HG02884 (cell line): Measurements from ENCODE around the gene MAP2K1.
"Not testable (repeated sequence)": the region's sequence is repeated elsewhere in the genome, so short reads cannot be mapped to it uniquely, and the experiment has no call there.

Experiments
- ATAC-seq: cut with Tn5 transposase; IDR thresholded peaks from one replicate; pipeline ENCODE4 v1.9.1; 2021; ENCODE audit warnings: mild to moderate bottlenecking, moderate library complexity; ENCODE audit not compliant: unreplicated experiment

MAP2K1 gene

DNA sequence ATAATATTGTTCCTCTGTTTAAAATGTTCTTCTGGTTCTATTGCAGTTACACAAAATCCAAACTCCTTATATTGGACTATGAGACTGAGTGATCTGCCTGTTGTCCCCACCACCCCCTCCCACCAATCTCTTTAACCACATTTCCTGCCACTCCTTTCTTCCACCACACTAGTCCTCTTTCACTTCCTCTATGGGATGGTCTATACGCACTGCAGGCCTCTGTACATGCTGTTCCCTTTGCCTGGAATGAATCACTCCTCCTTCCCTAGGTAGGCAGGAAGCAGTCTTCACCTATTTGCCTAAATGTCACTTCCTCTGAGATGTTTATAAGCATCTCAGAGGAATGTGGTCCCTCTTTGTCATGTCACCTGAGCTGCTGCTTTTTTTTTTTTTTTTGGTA is 4.0 kb downstream of the MAP2K1 start:
- no peak for ATAC-seq

- not testable (repeated sequence) for ATAC-seq
Observed at GRCh38 chr15:66393037-66393436, 6.3 kb downstream of the MAP2K1 start.

DNA sequence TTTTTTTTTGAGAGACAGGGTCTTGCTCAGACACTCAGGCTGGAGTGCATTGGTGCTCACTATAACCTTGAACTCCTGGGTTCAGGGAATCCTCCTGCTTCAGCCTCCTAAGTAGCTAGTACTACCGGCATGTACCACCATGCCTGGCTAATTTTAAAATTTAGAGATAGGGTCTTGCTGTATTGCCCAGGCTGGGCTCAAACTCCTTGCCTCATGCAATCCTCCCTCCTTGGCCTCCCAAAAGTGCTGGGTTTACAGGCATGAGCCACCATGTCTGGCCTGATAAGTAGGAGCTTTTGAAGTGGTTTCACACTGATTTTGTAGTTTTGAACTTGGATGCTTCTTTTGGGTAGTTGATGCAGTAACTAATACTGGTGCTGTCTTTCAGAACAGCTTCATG is 7.8 kb downstream of the MAP2K1 start:
- ATAC-seq = no peak

DNA sequence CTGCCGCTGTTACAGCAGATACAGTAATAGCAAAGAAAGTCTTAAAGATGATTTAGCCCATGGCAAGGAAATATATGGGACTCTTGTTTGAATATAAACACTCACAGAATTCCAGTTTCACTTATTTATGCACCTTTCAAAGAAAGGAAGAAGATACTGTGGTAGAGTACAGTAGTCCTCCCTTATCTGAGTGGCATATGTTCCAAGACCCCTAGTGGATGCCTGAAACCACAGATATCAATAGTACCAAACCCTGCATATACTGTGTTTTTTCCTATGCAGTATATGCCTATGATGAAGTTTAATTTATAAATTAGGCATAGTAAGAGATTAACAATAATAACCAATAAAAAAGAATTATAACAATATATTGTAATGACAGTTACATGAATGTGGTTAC is 8.2 kb downstream of the MAP2K1 start:
- no peak for ATAC-seq

DNA sequence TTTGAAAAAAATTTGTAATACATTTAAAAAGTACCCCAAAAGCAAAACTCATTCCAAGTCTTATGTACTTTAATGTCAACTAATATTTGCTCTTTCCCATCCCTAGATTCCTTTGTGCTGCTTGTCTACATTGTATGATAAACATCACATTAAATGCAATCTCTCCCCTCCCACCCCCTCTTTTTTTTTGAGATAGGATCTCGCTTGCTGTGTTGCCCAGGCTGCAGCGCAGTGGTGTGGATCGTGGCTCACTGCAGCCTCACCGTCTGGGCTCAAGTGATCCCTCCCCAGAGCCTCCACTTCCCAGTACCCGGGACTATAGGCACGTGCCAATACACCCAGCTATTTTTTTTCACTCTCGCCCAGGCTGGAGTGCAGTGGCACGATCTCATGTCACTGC is 12.6 kb downstream of the MAP2K1 start:
- no peak for ATAC-seq

DNA sequence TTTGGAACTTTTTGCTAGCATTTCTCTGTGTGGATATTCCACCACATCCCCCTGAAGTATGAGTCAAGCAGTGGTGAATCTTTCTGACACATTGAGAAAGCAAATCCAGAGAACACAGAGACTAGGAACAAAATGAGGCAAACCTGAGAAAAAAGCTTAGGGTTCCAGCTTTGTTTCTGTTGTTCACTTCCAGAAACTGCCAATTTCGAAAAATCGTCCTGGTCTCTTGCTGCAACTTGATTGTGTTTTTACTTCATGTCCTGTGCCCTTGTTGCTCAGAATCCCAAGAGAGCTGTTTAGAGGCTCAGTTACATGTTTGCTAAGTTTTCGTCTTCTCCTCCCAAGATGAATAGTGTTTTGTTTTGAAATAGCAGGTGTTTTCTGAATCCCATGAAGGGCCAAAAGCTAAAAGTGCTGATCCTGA is 13.7 kb downstream of the MAP2K1 start:
- ATAC-seq = no peak

DNA sequence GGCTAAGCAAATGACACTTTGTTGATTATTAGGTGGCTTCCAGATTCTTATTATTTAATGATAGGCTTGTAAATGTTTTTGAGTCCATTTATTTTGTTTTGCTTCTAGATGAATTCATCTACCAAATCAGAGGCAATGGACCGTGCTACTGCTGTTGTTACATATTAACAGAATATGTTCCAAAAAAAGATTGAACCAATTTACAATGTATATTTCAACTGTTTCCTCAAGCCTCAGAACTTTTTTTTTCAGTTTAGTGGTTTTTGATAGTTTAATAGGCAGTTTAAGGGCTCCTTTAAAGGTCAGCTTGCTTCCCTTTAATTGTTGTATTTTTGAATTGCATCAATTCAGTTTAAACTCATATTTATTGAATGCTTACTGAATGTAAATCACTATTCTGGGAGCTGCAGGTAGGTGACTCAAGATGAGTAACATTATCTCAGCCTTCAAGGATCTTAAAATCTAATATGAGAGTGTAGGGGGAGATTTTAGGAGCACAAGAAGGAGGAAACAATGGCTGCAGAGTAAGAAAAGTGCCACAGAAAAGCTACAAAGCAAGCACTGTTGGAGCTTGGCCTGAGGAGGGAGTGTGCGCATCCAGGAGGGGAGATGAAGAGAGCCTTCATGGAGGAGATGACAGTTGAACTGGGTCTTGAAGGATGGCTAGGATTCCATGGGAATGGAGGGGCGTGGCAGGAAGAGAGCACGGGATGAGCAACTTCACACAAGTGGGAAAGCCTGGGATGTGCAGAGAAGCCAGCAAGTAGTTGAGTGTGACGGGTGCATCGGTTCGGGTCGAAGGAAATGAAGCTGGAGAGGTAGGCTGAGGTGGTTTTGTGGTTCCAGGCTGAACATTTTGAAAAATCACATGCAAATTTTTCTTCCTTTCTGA is 14.7 kb downstream of the MAP2K1 start:
- no peak for ATAC-seq

- no peak for ATAC-seq
Observed at GRCh38 chr15:66402761-66403284, 16.1 kb downstream of the MAP2K1 start.

DNA sequence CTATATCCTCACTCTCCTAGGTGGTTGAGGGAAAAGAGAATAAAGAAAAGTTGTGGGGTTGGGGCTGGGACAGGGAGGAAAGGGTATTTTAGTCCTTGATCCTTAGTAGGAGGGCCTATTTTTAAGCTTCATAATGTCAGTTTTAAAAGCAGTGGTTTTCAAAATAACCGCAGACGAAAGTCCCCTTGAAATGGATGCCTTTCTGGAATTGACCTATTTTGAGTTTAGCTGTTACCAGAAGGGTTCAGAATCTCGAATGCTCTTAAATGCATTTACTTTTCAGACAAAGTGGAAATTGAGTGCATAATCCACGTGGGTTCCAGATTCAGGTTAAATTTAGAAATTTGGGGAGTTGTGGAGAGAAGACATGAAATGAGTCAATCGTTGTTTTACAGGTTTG is 16.6 kb downstream of the MAP2K1 start:
- ATAC-seq = no peak

DNA sequence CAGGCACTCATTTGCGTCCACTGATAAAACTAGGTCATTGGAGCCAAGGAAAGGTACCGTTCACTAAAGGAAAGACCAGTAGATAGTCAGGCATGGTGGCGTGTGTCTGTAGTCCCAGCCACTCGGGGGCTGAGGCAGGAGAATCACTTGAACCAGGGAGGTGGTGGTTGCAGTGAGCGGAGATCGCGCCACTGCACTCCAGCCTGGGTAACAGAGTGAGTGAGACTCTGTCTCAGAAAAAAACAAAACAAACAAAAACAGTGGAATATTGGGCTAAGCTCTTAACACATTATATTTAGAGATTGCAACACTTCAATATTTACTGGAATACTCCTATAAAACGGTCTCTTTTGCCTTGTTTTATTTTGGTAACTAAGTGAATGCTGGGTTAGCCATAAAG is 17.4 kb downstream of the MAP2K1 start:
- no peak for ATAC-seq

- no peak for ATAC-seq
Observed at GRCh38 chr15:66404532-66404931, 17.8 kb downstream of the MAP2K1 start.

GRCh38 chr15:66405007-66405406 is 18.3 kb downstream of the MAP2K1 start:
- no peak for ATAC-seq

DNA sequence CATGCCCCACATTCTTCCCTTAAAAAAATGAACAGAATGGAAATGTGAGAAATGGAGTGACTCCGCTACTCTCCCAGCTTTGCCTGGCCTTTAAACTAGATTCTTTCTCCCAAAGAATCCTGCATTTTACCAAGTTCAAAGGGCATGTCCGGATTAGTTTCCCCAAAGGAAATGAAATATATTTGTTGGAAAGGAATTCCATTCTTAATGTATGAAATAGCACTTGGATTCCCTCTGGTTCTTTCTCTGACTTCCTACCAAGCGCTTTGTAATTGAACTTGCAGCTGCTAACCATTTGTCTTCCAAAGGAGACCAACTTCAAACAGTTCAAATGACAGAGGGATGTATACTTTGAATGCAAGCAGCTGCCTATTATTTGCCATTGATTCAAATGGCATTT is 18.9 kb downstream of the MAP2K1 start:
- no peak for ATAC-seq

DNA sequence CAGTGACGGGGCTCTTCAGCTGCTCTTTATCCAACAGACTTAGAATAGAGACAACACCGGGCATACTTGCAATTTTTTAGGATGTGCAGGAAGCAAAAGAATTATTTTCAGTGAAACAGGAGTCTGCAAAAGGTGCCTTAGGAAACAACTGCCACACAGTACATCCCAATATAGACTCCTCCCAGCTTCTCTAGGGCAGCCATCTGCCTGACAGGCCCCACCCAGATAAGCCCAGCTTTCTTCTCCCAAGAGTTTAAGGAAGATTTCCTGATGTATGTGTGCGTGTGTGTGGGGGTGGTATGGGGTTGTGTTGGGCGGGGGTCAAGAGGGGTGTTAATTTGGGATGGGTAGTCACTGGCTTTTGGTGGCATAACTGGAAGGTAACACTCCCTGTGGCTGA is 21.5 kb downstream of the MAP2K1 start:
- no peak for ATAC-seq

DNA sequence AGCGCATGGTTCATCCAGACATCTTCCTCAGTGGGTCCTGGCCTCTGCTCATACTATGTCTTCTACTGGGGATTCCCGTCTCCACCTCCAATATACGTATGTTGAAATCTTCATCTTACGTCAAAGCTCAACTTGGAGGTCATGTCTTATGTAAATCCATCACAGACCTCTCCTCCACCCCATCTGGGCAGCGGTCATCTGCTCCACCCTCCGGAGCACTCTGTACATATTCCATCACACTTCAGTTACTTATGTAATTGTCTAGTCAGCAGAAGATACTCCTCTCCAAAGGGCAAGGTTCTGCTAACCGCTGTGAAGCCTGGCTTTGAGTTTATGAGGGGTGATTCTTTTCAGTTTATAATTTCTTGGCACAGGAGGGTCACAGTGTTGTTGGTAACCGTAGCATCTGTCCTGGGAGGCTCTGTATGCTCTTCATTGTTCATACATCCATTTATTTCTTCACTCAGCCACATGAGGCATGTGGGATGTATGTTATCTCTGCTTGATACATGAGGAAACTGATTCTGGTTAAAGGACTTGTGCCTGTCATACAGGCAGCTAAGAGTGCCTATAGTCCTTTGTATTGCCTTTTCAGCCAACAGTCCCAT is 22.1 kb downstream of the MAP2K1 start:
- ATAC-seq = no peak

GRCh38 chr15:66409565-66410108 is 22.9 kb downstream of the MAP2K1 start:
- no peak for ATAC-seq

DNA sequence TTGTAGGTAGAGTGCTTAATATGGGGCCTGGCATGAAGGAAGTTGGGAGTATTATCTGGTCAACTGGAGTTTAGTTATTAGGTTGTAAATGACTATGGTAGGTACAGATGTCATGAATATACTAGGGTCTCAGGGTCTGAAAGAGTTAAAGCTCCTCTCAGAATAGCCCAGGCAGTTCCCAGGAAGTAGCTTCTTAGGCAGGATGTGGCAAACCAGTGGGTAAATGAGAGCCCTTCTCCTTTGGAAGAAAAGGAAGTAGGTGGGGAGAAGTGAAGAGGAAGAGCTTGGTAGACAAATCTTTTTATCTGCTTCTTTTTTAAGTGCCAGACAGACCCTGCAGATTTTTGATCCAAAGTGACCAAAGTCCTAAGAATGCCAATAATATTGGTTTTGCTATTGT is 24.5 kb downstream of the MAP2K1 start:
- no peak for ATAC-seq

DNA sequence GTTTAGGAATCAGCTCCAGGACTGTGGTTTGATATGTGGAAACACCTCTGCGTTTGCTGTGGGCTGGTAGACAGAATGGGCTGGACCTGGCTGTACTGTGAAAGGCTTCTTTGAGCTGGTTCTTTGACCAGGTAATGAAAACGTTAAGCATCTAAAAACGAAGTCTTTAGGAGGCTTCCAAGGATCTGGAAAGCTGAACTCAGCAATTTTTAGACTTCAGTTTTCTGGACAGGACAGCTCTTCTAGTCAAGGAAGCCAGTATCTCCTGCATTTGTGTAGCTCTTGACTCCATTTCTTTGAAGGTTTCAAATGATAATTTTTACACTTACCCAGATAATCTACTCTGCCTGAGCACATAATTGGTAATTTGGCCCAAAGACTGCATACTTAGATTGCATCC is 25.5 kb downstream of the MAP2K1 start:
- no peak for ATAC-seq

DNA sequence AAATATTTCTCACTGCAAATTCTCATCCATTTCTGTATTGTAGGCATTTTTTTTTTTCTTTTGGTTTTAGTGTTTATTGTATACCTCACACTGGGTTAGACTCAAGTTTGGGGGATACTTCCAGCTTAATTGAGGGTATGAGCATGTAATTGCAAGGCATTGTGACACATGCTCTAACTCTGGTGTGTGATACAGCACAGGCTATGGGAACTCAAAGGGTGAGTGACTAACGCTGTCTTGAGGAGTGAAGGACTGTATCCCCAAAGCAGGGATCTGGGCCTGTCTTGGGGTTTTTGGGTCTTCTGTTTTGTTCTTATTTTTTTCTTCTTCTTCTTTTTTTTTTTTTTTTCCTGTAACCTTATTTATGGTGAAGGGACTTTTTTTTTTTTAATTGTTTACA is 26.9 kb downstream of the MAP2K1 start:
- ATAC-seq = no peak

- ATAC-seq = no peak
Observed at GRCh38 chr15:66415360-66415759, 28.6 kb downstream of the MAP2K1 start.

DNA sequence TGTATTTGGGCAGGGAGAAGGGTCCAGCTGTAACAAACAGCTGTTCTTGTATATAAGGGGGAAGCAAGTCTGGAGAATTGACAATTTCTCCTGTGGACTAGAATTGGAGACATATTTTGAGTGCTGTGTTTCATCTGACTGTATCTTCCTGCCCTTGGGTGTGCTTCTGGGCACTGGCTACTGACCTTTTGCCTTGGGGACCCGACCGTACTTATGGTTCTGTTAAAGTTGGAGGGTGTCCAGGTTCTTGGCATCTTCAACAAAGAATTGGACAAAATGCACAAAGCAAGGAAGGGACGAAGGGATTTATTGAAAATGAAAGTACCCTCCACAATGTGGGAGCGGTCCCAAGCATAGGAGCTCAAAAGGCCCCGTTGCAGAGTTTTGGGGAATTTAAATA is 31.0 kb downstream of the MAP2K1 start:
- ATAC-seq = no peak

GRCh38 chr15:66419471-66419870 is 32.8 kb downstream of the MAP2K1 start:
- ATAC-seq = no peak
